Fibroblast of the aortic adventitia (primary cell): Measurements from ENCODE around the gene CHCHD6. TPM values are rescaled to one million over a fixed set of nuclear protein-coding genes. Genes with fewer than 3 reads are reported as not detected.

Experiments
- DNase-seq: peaks from one replicate; pipeline ENCODE4 v3.0.0-alpha.2; 2010; ENCODE audit warnings: low read depth
- H3K4me3 ChIP-seq: 2 replicates; pipeline ENCODE4 v1.5.1; 2011; ENCODE audit warnings: low read depth, mild to moderate bottlenecking, control low read depth, low read length, moderate library complexity
- total RNA-seq: library from RNA; depleted of rRNA; stranded (reverse); fragments of >200 nt; gene quantifications from 2 replicates; pipeline ENCODE4 v1.2.3, GENCODE V29; 2012; ENCODE audit warnings: low replicate concordance
- TF ChIP-seq, protein P1 (sequence below): IDR thresholded peaks from 2 replicates; pipeline ENCODE4 v1.5.1; 2011; ENCODE audit warnings: mild to moderate bottlenecking, low read length, control low read depth, inconsistent platforms; ENCODE audit not compliant: insufficient read depth

Gene CHCHD6
- total RNA-seq, 1 donor: 10.8 TPM

DNA sequence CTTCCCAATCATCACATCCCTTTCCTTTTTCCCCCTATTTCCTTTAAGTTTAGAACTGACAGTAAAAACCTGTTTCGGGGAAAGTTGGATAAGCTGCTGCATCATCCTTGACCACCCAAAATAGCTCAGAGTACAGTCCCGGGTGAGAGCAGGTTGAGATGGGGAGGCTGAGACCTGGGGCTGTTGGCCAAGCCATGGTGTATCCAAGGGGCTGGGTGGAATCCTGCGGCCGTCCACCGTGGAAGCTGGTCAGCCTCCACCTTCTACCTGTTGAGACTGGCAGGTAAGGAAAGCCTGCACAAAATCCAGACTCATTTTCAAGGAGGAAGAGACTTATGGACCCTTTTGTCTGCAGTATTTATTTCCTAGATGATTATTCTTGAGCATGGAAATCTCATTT, 150.6 kb downstream of the CHCHD6 start:
- TF ChIP-seq, protein P1, sequence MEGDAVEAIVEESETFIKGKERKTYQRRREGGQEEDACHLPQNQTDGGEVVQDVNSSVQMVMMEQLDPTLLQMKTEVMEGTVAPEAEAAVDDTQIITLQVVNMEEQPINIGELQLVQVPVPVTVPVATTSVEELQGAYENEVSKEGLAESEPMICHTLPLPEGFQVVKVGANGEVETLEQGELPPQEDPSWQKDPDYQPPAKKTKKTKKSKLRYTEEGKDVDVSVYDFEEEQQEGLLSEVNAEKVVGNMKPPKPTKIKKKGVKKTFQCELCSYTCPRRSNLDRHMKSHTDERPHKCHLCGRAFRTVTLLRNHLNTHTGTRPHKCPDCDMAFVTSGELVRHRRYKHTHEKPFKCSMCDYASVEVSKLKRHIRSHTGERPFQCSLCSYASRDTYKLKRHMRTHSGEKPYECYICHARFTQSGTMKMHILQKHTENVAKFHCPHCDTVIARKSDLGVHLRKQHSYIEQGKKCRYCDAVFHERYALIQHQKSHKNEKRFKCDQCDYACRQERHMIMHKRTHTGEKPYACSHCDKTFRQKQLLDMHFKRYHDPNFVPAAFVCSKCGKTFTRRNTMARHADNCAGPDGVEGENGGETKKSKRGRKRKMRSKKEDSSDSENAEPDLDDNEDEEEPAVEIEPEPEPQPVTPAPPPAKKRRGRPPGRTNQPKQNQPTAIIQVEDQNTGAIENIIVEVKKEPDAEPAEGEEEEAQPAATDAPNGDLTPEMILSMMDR: no peak
- H3K4me3 ChIP-seq: no peak overlapping the region
- no peak for DNase-seq

DNA sequence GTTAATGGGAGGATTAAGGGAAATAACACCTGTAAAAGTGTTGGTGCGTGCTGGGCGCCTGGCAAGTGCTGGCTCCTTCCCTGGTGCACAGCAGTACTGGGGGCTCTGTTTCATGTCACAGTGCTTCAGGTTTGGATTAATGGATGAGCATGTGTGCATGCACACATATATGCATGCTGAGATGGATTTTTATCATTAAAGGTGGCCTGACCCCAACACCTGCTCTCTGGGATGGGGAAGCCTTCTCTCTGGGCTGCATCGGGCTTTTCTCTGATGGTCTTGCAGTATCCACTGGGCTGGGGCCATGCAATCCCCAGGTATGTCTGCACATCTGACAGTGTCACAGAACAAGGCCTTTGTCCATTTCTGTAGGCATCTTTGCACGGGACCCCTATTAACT, 151.3 kb downstream of the CHCHD6 start:
- TF ChIP-seq, protein P1: no peak
- H3K4me3 ChIP-seq: no peak overlapping the region

DNA sequence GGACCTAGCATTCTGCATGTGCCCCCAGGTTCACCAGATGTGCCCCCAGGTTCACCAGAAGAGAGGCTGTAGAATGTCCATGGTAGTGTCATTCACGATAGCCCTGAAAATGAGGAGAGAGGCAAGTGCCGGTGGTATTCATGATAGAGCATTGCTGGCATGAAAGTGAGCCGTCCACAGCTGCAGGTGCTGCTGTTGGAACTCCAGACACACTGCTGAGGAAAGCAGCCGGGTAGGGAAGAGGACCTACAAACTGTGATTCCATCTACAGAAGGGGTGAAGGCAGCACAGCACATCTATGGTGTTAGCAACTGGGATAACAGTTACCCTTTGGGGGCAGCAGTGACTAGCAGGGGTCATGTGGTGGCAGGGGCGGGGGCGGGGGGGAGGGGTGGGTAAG, 153.9 kb downstream of the CHCHD6 start:
- H3K4me3 ChIP-seq: no peak overlapping the region
- DNase-seq: no peak
- TF ChIP-seq, protein P1: no peak

More for the DNA sequence above, 151.3 kb downstream of the CHCHD6 start:
- DNase-seq: no peak

DNA sequence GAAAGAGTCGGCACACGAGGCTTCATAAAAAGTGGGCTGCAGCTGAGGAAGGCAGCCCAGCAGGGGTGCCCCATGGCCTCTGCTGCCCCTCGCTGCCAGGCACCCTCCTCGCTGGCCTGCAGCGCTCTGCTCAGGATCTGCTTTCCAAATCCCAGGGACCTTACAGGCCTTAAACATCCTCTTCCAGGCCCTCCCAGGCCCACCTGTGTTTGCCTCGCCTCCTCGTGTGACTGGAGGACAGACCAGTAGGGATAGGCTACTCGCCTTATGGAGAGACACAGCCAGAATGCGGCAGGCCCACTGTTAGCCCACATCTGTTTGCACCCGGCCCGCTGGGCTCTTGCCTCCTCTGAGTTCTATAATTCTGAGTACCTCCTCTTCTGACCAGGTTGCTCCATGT, 154.4 kb downstream of the CHCHD6 start:
- TF ChIP-seq, protein P1: no peak
- no peak overlapping the region for H3K4me3 ChIP-seq

DNA sequence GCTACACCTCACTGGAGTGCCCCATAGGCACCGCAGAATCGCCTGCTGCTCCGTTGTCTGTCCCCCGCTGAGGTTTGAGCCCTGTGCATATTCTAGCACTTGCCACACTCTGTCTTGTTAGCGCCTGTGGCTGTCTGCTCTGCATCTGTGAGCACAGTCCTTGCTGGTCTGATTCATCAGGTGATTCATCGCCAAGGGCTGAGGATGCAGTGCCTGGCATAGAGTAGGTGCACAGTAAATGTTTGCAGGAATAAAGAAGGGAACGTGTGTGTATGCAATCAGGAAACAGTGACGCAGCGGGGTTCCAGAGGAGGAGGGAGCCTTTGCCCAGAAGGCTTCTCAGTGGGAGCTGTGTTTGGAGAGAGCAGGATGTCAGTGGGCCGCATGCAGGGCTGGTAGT, 154.8 kb downstream of the CHCHD6 start:
- H3K4me3 ChIP-seq: no peak overlapping the region
- peak; percentile 82 for DNase-seq
- TF ChIP-seq, protein P1: no peak

More for the DNA sequence above, 154.4 kb downstream of the CHCHD6 start:
- DNase-seq: no peak

DNA sequence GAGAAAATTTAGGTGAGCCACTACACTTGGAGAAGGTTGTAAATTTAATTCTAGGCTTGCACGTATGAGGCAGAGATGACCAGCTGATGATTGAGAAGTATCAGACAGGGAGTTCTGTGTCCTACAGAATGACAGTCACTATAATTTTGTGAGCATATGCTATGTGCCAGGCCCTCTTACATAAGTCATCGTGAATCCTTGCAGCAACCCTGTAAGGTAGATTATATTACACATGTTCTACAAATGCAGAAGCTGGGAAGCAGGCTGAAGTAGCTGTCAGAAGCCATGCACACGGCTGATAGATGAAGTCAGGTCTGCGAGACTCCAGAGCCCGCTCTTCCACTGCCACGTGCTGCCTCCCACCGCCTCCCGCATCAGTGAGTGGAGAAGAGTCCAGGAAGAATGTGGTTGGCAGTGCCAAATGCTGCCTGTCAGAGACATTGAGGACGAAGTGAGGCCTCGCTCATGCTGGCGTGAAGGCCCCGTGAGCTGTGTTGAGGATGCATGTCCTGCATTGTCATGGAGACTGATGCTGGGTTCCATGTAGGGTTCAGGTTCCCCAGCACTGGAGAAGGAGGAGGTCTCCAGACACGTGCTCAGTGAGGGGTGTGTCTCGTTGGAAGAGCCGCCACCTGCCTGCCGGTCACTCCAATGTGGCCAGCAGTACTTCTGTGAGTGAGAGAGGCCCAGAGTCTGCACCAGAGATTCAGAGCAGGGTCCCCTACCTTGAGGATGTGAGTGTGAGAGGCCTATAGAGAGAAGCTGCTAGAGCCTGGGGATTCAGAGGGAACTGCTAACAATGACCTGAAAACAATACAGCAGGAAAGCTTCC, 155.6 kb downstream of the CHCHD6 start:
- DNase-seq: no peak
- no peak overlapping the region for H3K4me3 ChIP-seq
- TF ChIP-seq, protein P1: no peak
